GM11168 (cell line): ENCODE results near the gene PTCH1.

Experiments used
- in situ Hi-C: fragments of 300-500 bp; cut with MboI; formaldehyde crosslinking; loops from one replicate; pipeline ENCODE4 v1.12.0; 2022; ENCODE audit warnings: low sequenced_read_pairs; ENCODE audit not compliant: unreplicated experiment

PTCH1 gene

DNA sequence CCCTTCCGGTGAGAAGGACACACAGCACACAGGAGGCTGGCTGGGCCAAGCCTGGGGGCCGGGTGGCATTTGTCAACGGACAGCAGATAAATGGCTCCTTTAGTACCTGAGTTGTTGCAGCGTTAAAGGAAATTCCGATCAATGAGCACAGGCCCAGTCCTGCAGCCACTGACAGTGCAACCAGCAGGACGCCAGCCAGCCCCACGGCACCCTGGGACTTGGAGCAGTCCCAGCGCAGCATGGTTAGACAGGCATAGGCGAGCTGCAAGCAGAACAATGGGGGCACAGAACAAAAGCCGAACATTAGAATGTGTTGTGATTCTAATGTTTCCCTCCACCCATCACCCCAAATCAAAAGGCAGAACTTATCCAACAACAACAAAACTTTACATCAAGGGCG is 39.3 kb downstream of the PTCH1 start:
- in situ Hi-C loops: no loop called here

DNA sequence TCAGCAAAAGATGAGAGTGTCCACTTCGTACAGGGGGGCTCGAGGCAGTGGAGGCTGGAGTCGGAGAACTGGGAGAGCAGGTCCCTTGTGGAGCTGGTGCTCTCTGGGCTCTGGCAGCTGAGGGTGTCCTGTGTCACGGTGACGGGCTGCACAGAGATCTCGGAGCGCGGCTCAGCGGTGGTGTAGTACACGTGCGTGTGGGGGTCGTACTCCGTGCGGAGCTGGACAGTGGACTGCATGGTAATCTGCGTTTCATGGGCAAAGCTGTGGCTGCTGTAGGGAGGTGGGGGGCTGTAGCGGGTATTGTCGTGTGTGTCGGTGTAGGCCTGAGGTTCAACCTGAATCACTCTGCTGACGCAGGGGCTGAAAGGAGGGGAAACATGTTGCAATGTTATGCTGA is 48.0 kb downstream of the PTCH1 start:
- in situ Hi-C loops: no loop called here

DNA sequence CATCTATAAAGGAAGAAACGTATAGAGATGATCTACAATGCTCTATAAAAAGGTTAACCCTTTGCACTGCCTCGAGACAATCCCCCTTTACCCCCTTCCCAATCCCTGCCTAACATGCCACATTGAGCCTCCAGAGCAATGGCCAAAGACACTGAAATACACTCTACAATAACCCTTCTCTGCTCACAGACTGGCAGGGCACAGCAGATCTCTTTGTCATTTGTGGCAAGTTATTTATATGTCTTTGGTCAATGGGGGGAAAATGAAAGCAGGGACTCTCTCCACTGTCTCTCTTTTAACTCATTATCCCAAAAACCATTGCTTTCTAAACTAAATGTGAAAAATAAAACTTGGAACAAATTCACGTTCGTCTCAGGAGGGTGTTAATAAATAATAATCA is 51.7 kb downstream of the PTCH1 start:
- in situ Hi-C loops: no loop called here

- in situ Hi-C loops: no loop called here
Observed at GRCh38 chr9:95463148-95464060, 53.4 kb downstream of the PTCH1 start.

GRCh38 chr9:95462249-95463147 is 54.3 kb downstream of the PTCH1 start:
- in situ Hi-C loops: no loop called here

- in situ Hi-C loops: no loop called here
Observed at GRCh38 chr9:95461448-95462248, 55.1 kb downstream of the PTCH1 start.

DNA sequence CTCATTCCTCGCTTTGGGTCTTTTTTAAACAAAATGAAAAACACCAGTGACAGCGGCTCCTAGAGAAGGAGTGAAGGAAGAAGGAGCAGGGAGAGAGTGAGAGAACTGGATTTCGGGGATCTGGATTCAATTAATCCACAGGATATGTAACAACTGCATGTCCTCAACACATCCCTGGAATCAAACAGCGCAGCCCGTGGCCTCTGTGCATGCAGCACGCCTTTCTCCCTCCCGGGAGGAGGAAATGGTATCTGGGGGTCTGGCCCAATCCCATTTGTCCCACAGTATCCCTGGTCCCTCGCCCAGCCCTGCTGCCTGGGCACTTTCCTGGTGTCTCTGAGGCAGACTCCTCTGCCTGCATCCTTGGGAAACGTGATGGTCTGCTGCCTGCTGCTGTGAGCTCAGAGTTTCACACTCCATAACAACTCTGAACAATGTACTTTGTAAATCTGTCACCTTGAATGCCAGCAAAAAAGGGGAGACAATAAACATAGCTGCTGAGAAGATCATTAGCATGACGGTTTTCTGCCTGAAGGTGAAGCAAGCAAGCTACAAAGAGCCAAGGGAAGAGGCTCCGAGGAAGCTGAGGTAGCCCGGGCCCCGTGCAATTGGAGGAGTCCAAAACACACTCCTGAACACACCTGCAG is 56.1 kb downstream of the PTCH1 start:
- in situ Hi-C loops: no loop called here

DNA sequence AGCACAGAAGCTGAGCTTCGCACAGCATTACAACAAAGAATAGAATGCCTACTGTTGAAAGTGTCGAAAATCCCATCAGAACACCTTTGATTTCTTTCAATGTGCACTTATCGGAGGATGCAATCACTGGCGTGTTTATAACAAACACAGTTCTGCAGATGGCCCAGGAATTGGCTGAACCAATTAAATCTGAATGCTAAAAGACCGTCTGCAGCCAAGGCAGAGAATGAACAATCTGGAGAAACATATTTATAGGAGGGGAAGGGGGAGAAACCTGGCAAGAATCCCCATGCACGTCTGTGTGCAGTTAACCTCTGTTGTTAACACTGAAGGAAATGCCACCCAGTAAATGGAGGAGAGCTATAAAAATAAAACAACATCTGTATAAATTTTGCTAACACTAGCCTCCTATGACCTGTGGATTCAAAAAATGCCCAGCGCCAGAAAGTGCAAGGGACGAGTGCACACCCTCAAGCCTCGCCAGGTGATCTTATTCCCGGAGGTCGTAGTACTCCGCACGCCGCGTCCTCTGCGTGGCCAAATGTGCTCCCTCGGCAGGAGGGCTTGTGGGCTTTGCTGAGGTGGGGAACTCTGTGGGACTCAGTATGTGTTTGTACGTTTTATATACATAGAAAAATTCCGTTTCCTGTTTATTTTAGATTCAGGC is 56.8 kb downstream of the PTCH1 start:
- in situ Hi-C loops: no loop called here

DNA sequence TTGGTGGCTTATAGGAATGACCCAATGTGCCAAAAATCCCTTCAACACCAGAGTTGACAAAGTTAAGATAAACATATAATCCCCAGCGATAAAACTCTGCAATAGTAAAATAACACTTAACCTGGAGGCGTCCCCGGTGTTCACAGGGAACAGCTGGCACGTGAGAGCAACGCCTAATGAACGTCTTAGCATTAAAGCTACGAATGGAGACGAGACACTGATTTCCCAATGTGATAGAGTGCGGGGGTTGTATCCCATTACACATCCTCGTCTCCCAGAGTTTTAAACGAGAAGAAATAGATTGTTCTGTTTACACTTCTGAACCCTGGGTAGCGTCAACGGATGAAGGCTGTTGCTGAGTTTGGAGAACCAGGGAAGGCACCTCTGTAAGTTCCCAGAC is 57.6 kb downstream of the PTCH1 start:
- in situ Hi-C loops: no loop called here

DNA sequence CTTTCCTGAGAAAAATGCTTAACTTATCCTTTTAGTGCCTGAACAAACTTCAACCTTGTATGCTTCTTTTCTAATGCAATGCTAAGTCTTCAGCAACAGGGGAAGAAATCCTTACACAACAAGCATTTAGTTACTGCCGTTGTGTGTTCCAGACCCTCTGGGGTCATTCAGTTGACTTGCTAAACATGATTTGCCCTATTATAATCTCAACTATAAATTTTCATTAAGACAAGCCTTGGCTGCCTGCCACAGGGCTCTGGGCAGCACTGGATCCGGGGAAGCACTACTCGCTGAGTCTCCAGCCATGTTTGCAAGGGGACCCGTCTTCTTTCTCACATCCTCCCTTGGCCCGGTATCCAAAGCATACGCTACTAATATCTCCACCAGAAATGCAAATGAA is 58.1 kb downstream of the PTCH1 start:
- in situ Hi-C loops: no loop called here

DNA sequence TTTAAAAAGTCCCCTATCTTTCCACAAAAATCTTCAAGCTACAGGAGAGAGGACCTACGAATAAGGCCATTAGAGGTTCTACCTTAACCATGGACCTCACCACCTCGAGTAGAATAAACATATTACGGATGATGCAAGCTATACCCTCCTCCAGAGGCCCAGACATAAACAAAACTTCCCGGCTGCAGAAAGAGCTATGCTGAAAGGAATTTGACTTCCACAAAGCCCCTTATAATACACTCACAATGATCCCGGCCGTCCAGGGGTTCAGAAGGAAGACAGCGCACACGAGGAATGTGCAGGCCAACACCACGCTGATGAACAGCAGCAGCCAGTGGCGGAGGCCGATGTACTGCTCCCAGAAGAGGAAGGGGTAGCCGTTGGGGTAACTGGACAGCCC is 59.0 kb downstream of the PTCH1 start:
- in situ Hi-C loops: no loop called here

DNA sequence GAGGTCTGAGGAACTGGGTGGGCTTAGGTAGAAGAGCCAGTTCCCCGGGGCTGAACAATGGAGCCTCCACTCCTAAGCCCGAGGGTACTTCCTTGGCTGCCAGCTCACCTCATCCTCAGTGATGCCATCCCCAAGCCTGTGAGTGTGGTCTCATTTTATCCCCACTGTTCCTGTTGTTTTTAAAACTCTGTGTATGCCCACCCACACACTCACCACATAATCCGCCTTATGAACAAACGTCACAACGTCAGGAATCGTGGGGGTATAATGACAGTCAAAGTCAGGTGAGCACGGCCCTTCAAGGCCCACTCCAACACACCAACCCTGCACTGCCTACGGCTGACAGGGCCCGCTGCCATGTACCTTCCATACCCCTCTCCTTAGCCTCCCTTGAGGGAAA is 61.1 kb downstream of the PTCH1 start:
- in situ Hi-C loops: no loop called here

DNA sequence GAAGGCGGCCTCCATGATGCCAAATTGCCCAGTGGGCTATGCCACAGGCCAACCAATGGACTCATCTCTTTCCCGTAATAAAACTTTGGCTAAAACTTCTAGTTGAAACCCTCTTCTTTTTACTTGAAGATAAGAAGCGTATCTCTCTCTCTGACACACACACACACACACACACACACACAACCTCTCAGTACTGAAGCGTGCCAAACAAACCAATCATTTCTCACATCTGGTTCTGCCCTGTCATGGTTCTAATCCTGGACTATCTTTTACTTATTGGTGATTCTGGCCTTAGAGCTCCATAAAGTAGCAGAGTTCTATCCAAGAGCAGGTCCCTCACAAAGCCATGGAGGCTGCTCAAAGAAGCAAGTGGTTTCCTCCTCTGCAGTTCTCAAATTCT is 64.6 kb downstream of the PTCH1 start:
- in situ Hi-C loops: no loop called here

- in situ Hi-C loops: no loop called here
Observed at GRCh38 chr9:95451065-95451426, 65.7 kb downstream of the PTCH1 start.

DNA sequence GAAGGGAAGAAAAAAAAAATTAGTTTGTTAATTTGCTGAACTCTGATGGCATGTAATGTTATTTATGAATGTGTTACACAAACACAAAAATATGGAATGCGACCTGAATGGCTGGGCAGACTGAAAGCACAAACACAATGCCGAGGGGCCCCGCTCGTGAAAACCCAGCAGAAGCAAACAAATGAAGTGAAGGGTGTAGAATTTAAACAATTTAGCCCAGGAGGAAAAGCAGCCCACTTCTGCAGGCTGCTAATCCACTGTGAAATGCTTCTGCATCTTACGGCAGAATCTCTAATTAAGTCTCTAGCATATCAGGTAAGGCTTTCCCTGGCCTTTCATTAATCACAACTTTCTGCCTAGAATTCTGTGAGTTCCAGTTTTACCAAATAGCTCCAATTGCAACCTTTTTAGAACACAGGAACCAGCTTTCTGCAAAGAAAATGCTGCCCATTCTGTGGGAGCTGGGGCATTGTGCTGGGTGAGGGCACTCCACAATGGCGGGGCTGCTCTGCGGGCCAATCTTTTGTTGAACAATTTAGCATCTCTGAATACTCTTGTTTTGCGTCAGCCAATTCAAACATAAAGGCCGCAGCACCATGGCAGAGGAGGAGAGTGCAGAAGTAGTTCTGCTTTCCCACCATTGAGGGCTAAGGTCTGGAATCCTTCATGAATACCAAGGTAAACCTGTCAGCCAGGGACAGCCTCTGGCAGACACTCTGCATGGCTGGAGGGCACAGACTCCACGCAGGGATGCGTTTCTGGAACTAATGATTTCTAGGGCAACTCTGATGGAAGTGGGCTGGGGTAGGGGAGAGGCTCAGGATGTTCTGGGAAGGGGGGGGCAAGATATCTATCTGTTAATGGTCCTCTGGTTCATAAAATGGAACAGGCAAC is 66.4 kb downstream of the PTCH1 start:
- in situ Hi-C loops: no loop called here

GRCh38 chr9:95449016-95449415 is 67.8 kb downstream of the PTCH1 start:
- in situ Hi-C loops: no loop called here

- in situ Hi-C loops: no loop called here
Observed at GRCh38 chr9:95447660-95448420, 68.9 kb downstream of the PTCH1 start.

- in situ Hi-C loops: no loop called here
Observed at GRCh38 chr9:95446984-95447383, 69.8 kb downstream of the PTCH1 start.
